Uterus (tissue), 4 donors: ENCODE measurements around the gene JAK1. TPM values are rescaled to one million over a fixed set of nuclear protein-coding genes. Genes with fewer than 3 reads are reported as not detected.

ENCODE experiments used
- DNase-seq, 2 donors: peaks; one replicate each; pipeline ENCODE4 v3.0.0-alpha.2; 2019 to 2020
- H3K27ac ChIP-seq, 2 donors: fragments of 200-600 bp; sonication (generic); 1 replicate in 1 of 2; 2 replicates in 1 of 2; pipeline ENCODE4 v1.5.1; 2016 to 2018
- H3K27me3 ChIP-seq, 2 donors: fragments of 200-600 bp; sonication (generic); one replicate each; pipeline ENCODE4 v1.5.1; 2018 to 2019; ENCODE audit warnings: control low read depth in 1 of 2
- H3K36me3 ChIP-seq, 2 donors: fragments of 200-600 bp; sonication (generic); one replicate each; pipeline ENCODE4 v1.5.1; 2019; ENCODE audit warnings: control low read depth in 1 of 2
- H3K4me1 ChIP-seq, 2 donors: fragments of 200-600 bp; sonication (generic); one replicate each; pipeline ENCODE4 v1.5.1; 2018 to 2019; ENCODE audit warnings: control low read depth in 1 of 2
- H3K4me3 ChIP-seq, 2 donors: fragments of 200-600 bp; sonication (generic); 1 replicate in 1 of 2; 2 replicates in 1 of 2; pipeline ENCODE4 v1.5.1; 2018 to 2019; ENCODE audit warnings: mild to moderate bottlenecking in 1 of 2
- H3K9me3 ChIP-seq, 2 donors: fragments of 200-600 bp; sonication (generic); one replicate each; pipeline ENCODE4 v1.5.1; 2019; ENCODE audit warnings: control low read depth in 1 of 2
- POLR2A ChIP-seq, 2 donors: fragments of 450-650 bp; IDR thresholded peaks; one replicate each; pipeline ENCODE4 v1.6.1; 2016; ENCODE audit warnings: antibody characterized with exemption in 2 of 2, mild to moderate bottlenecking in 1 of 2, moderate library complexity in 1 of 2
- intact Hi-C: fragments of 100-400 bp; cut with DNase I; formaldehyde crosslinking; loops from one replicate; pipeline ENCODE4 v1.15.1; 2023; ENCODE audit warnings: low total_unique reads
- total RNA-seq, 4 donors: library from RNA; depleted of rRNA in 3 of 4; stranded (reverse); fragments of >200 nt in 3 of 4; gene quantifications; one replicate each; pipeline versions ENCODE4 v1.1.0 to v1.2.4, GENCODE V29; 2014 to 2023
- TF ChIP-seq, protein P1 (sequence below), 4 experiments: fragments of 200-600 bp in 2 of 4; fragments of 450-650 bp in 2 of 4; sonication (generic) in 2 of 4; IDR thresholded peaks; one replicate each; pipeline ENCODE4 v1.5.1; 2016 to 2019; ENCODE audit warnings: antibody characterized with exemption in 4 of 4, mild to moderate bottlenecking in 2 of 4, moderate library complexity in 1 of 4
- donor health status: DM: yes; HTN: yes; CAD: no.

Gene JAK1
- total RNA-seq, 4 donors from 2014 or later, result 70.9 to 136 (median 125) TPM

DNA sequence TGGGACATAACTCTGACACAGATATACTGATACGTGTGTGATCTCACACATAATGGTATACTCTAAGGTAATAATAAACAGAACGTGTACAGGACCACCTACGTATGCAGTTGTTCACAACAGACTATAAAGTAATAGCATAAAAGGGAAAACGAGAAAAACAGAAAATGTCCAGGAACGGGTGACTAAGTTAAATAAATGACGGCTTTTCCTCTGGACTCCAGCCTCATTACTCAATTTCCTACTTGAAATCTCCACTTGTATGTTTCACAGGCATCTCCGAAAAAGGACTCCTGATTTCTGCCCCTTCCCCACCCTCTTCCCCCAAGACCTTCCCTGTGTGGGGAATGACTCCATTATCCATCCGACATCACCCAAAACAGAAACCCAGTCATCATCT lies 95.1 kb downstream of the JAK1 start:
- Histone ChIP-seq H3K27me3 (no peaks in the 10 kb centered on the region), H3K4me1 (no peaks in the 10 kb centered on the region), H3K4me3 (no peak overlapping the region), H3K36me3 (no peaks in the 10 kb centered on the region), H3K9me3 (no peaks in the 10 kb centered on the region), H3K27ac (no peak overlapping the region)
- DNase-seq, result no peak
- no peak for TF ChIP-seq POLR2A (IDR thresholded peaks at IDR 0.05)
- TF ChIP-seq, protein P1, sequence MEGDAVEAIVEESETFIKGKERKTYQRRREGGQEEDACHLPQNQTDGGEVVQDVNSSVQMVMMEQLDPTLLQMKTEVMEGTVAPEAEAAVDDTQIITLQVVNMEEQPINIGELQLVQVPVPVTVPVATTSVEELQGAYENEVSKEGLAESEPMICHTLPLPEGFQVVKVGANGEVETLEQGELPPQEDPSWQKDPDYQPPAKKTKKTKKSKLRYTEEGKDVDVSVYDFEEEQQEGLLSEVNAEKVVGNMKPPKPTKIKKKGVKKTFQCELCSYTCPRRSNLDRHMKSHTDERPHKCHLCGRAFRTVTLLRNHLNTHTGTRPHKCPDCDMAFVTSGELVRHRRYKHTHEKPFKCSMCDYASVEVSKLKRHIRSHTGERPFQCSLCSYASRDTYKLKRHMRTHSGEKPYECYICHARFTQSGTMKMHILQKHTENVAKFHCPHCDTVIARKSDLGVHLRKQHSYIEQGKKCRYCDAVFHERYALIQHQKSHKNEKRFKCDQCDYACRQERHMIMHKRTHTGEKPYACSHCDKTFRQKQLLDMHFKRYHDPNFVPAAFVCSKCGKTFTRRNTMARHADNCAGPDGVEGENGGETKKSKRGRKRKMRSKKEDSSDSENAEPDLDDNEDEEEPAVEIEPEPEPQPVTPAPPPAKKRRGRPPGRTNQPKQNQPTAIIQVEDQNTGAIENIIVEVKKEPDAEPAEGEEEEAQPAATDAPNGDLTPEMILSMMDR (IDR thresholded peaks at IDR 0.05), result no peak
- intact Hi-C loops, result no loop called here

DNA sequence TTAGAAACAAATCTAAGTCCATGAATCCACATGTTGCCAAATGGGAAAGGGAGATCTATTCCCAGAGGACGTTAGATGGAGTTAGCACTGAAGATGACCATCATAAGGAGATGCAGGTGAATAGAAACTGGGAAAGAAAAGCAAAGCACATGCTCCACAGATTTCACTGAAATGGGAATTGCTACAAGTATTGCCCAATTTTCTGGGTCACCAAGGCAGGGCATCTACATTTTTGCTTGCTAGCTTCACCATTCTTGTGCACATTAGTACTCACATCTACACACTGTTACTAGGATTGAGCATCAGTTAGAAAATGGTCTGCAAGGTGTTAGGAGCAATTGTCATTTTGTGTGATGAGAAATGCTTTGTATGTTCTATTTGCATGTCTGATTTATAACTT lies 99.1 kb downstream of the JAK1 start:
- no peaks in the 10 kb centered on the region for H3K27me3 ChIP-seq
- H3K27ac ChIP-seq, result no peak overlapping the region
- DNase-seq, result no peak
- intact Hi-C loops, result no loop called here
- H3K9me3 ChIP-seq, result no peaks in the 10 kb centered on the region
- no peaks in the 10 kb centered on the region for H3K4me1 ChIP-seq
- H3K36me3 ChIP-seq, result no peaks in the 10 kb centered on the region
- H3K4me3 ChIP-seq, result no peak overlapping the region
- TF ChIP-seq POLR2A (IDR thresholded peaks at IDR 0.05), result no peak
- TF ChIP-seq, protein P1 (IDR thresholded peaks at IDR 0.05), result no peak

DNA sequence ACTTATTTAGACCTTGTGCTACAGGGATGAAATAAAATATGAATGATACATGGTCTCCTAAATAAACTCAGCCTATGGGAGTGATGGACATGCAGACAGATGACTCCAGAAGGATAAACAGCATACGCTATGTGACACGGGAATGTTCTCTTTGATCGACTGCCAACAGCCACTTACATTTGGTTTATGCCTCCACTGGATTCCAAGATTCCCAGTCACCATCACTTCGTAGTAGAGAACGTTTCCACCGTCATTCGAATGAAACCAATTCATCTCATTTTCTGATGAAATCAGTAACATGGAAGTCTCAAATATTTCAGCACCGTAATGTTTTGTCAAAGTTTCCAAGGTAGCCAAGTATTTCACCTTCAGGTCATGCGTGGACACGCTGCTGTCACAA lies 99.7 kb downstream of the JAK1 start:
- Histone ChIP-seq H3K4me3 (no peak overlapping the region), H3K27ac (no peak overlapping the region), H3K9me3 (no peaks in the 10 kb centered on the region), H3K4me1 (no peaks in the 10 kb centered on the region), H3K27me3 (no peaks in the 10 kb centered on the region), H3K36me3 (no peaks in the 10 kb centered on the region)
- intact Hi-C loops, result no loop called here
- no peak for DNase-seq
- TF ChIP-seq POLR2A (IDR thresholded peaks at IDR 0.05), result no peak
- TF ChIP-seq, protein P1 (IDR thresholded peaks at IDR 0.05), result no peak

DNA sequence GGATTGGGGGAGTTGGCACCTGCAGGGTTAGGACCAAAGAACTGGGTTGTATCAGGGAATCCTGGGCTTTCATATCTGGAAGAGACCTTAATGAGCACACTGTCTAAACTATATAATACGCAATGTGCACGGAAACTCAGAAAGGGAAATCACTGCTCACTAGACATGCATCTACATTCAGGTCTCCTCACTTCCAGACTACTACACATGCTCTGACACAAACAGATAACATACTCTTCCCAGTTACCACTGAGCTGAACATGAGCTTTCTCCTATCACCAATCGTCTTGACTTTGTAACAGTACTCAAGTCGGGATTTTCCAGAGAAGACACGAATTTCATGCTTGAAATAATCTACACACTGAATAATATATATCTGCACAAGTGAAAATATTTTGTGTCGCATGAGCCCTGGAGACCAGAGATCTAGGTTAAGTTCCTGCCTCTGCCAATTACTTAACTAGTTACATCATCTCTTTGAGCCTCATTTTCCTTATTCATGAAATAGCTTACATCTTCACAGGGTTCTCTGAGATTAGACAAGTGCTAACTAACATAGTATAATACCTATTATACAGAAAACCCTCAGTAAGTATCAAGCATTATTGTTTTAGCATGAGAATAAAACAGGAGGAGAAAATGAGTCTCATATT lies 101.1 kb downstream of the JAK1 start:
- no peak overlapping the region for H3K27ac ChIP-seq
- no peak overlapping the region for H3K4me3 ChIP-seq
- H3K36me3 ChIP-seq, result no peaks in the 10 kb centered on the region
- no peak for DNase-seq
- H3K9me3 ChIP-seq, result no peaks in the 10 kb centered on the region
- TF ChIP-seq, protein P1 (IDR thresholded peaks at IDR 0.05), result no peak
- no peak for TF ChIP-seq POLR2A (IDR thresholded peaks at IDR 0.05)
- H3K4me1 ChIP-seq, result no peaks in the 10 kb centered on the region
- no peaks in the 10 kb centered on the region for H3K27me3 ChIP-seq
- intact Hi-C loops, result no loop called here

DNA sequence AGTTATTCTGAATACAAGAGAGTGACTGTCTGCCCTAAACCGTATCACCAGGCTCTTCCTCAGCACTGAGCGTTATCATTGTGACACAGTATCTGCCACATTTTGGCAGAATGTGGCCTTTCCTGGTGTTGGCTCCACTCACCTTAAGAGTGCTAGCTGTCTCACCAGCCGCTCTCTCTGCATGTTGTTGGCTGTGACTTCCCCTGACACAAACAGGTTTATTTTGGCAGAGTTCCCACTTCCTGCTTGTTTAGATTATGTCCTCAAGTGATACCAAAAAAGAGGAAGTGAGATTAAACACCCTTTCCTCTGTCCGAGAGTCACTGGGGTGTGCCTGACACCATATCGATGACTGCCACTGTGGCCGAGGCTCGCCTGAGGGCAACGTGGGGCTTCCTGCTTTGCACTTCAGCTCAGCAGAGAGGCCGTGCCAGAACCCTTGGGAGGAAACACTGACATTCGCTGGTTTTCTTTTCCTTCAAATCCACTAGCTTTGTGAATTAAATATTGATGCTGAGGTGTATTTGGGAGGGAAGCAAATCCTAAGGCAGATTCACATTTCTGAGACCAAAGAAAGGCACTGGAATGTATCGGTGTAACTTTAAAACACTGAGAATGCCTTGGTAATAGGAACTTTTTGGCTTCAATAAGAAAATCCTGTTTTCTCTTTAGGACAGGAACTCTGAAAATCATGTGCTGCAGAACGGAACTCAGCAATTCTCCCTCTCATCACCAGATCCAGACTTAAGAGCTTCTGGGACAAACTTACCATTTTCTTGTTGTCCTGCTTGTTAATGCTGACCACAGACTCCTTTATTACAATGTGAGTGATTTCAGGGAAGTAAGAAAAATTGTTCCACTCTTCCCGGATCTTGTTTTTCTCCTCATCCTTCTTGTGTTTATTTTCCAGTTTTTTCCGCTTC lies 102.1 kb downstream of the JAK1 start:
- intact Hi-C loops, result no loop called here
- Histone ChIP-seq H3K4me1 (no peaks in the 10 kb centered on the region), H3K4me3 (no peak overlapping the region), H3K9me3 (no peaks in the 10 kb centered on the region), H3K36me3 (no peaks in the 10 kb centered on the region), H3K27ac (peak overlapping the region in 1 of 2 donors; percentile 9), H3K27me3 (no peaks in the 10 kb centered on the region)
- TF ChIP-seq, protein P1 (IDR thresholded peaks at IDR 0.05), result no peak
- TF ChIP-seq POLR2A (IDR thresholded peaks at IDR 0.05), result no peak
- DNase-seq, result peak in 1 of 2 donors; percentile 46
